NCI-H526 treated with DMSO at 0.1 percent for 48 hours (cell line): ENCODE results near the gene PARP14.

ENCODE experiments used
- DNase-seq: peaks from one replicate; lab custom pipeline; 2025; lab: John Stamatoyannopoulos, UW

PARP14 gene

DNA sequence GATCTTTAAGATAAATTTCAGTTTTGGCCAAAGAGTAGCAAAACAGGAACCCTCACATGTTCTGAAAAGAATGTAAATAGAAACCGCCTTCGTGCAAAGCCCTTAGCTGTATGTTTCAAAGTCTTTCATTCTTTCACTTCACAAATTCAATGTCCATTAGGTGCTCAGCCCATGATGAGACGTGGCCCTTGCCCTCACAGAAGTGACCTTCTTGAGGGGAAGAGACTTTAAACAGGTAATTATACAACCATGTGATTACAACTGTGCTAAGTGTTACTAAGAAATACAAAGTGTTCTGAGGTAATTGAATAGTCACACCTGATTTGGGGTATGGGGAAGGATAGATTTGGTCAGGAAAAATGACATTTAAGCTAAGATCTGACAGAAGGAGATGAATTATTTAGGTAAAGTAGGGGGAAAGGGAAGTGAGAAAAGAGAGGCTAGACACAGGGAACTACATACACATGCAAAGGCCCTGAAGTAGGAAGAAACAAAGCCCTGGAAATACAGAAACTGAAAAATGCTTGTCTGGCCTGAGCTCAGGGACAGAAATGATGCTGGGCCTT lies 93.4 kb downstream of the PARP14 start:
- no peak for DNase-seq

DNA sequence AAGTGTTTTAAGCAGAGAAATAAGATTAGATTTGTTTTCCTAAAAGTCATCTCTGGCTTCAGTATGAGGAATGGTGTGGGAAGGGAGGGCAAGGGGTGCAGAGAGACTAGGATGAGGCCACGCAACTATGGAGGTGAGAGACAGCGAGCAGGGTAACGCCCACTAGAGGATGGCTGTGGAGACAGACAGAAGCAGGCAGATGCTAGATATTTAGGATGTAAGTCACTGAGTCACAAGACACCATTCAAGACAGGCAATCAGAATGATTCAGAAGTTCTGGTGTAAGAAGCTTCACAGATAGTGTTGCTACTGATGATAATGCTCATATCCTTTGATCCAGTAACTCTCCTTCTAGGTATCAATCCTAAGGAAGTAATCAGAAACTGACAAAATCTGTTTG lies 93.9 kb downstream of the PARP14 start:
- DNase-seq = no peak

- DNase-seq = no peak
Measured at GRCh38 chr3:122776675-122777468, 96.2 kb downstream of the PARP14 start.

DNA sequence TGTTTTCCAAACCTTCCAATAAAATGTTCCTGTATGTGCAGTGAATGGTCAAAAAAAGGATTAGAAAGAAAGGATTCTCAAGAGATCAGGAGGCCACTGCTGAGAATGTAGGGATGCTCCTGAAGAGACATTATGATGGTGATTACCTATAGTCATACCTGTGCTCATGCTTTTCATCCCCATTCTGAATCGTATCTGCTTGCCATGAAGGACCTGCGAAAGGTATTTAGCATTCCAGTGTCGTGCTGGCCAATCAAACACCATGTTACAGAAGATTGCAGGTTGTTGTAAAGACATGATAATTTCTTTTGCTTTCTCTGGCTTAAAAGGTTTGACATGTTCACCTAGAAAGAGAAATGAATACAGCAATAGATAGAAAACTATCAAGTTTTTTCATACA lies 96.9 kb downstream of the PARP14 start:
- no peak for DNase-seq
